Subcutaneous abdominal adipose tissue (tissue), 5 donors: ENCODE measurements around the gene PILRA.

Experiments used
- H3K27ac ChIP-seq: one replicate; pipeline ENCODE4 v1.7.0; 2013; ENCODE audit warnings: low read depth, mild to moderate bottlenecking, inconsistent platforms, low read length, moderate library complexity
- H3K27me3 ChIP-seq, 5 donors: one replicate each; pipeline ENCODE4 v1.7.0; 2013; ENCODE audit warnings: low read length in 5 of 5, inconsistent platforms in 1 of 5; ENCODE audit not compliant: control insufficient read depth in 5 of 5, insufficient read depth in 4 of 5
- H3K36me3 ChIP-seq, 5 donors: one replicate each; pipeline ENCODE4 v1.7.0; 2013; ENCODE audit warnings: low read length in 5 of 5; ENCODE audit not compliant: control insufficient read depth in 5 of 5, insufficient read depth in 5 of 5
- H3K4me1 ChIP-seq, 5 donors: one replicate each; pipeline ENCODE4 v1.7.0; 2013; ENCODE audit warnings: low read length in 5 of 5, mild to moderate bottlenecking in 3 of 5, moderate library complexity in 1 of 5; ENCODE audit not compliant: control insufficient read depth in 5 of 5, insufficient read depth in 5 of 5
- H3K4me3 ChIP-seq, 5 donors: one replicate each; pipeline ENCODE4 v1.7.0; 2013; ENCODE audit warnings: low read length in 5 of 5, low read depth in 1 of 5
- H3K9ac ChIP-seq, 5 donors: one replicate each; pipeline ENCODE4 v1.7.0; 2013; ENCODE audit warnings: low read length in 5 of 5, mild to moderate bottlenecking in 4 of 5, moderate library complexity in 3 of 5
- H3K9me3 ChIP-seq, 5 donors: one replicate each; pipeline ENCODE4 v1.7.0; 2013; ENCODE audit warnings: low read length in 5 of 5; ENCODE audit not compliant: control insufficient read depth in 5 of 5
- donor health status: healthy.
- donor health status: healthy.
- donor health status: healthy.
- donor health status: healthy.
- donor health status: healthy.

The PILRA gene

GRCh38 chr7:100366411-100367250, 6.7 kb upstream of the PILRA start:
- H3K4me1 ChIP-seq: peaks cover 0 to 33% (median 12%) of the 10 kb centered on the region in 5 donors
- no peaks in the 10 kb centered on the region for H3K9me3 ChIP-seq
- H3K27me3 ChIP-seq: no peaks in the 10 kb centered on the region
- no peak overlapping the region for H3K27ac ChIP-seq
- no peak overlapping the region for H3K9ac ChIP-seq
- no peak overlapping the region for H3K4me3 ChIP-seq
- peaks cover 17 to 39% (median 32%) of the 10 kb centered on the region in 5 donors for H3K36me3 ChIP-seq

GRCh38 chr7:100367251-100367620, 6.1 kb upstream of the PILRA start:
- no peaks in the 10 kb centered on the region for H3K9me3 ChIP-seq
- H3K27ac ChIP-seq: no peak overlapping the region
- H3K27me3 ChIP-seq: no peaks in the 10 kb centered on the region
- no peak overlapping the region for H3K4me3 ChIP-seq
- H3K9ac ChIP-seq: no peak overlapping the region
- H3K36me3 ChIP-seq: peaks cover 13 to 32% (median 26%) of the 10 kb centered on the region in 5 donors
- H3K4me1 ChIP-seq: peaks cover 0 to 38% (median 18%) of the 10 kb centered on the region in 5 donors

- Histone ChIP-seq H3K27ac (no peak overlapping the region), H3K4me3 (no peak overlapping the region), H3K9ac (no peak overlapping the region), H3K36me3 (peaks cover 12 to 25% (median 19%) of the 10 kb centered on the region in 5 donors), H3K9me3 (no peaks in the 10 kb centered on the region), H3K4me1 (peaks cover 0 to 46% (median 25%) of the 10 kb centered on the region in 5 donors), H3K27me3 (no peaks in the 10 kb centered on the region)
These were observed 5.3 kb upstream of the PILRA start for GRCh38 chr7:100367676-100368613.

GRCh38 chr7:100369105-100369504, 4.2 kb upstream of the PILRA start:
- H3K4me3 ChIP-seq: no peak overlapping the region
- H3K27ac ChIP-seq: no peak overlapping the region
- H3K9ac ChIP-seq: no peak overlapping the region
- H3K36me3 ChIP-seq: peaks cover 6 to 17% (median 13%) of the 10 kb centered on the region in 5 donors
- peaks cover 0 to 55% (median 31%) of the 10 kb centered on the region in 5 donors for H3K4me1 ChIP-seq
- H3K9me3 ChIP-seq: no peaks in the 10 kb centered on the region
- no peaks in the 10 kb centered on the region for H3K27me3 ChIP-seq

GRCh38 chr7:100370303-100370702, 3.0 kb upstream of the PILRA start:
- no peak overlapping the region for H3K27ac ChIP-seq
- no peaks in the 10 kb centered on the region for H3K9me3 ChIP-seq
- H3K27me3 ChIP-seq: no peaks in the 10 kb centered on the region
- peak overlapping the region in 2 of 5 donors; percentile 23 to 31 for H3K9ac ChIP-seq
- H3K36me3 ChIP-seq: peaks cover 0 to 16% (median 10%) of the 10 kb centered on the region in 5 donors
- peaks cover 0 to 63% (median 31%) of the 10 kb centered on the region in 5 donors for H3K4me1 ChIP-seq
- H3K4me3 ChIP-seq: no peak overlapping the region

- peaks cover 0 to 61% (median 31%) of the 10 kb centered on the region in 5 donors for H3K4me1 ChIP-seq
- no peak overlapping the region for H3K4me3 ChIP-seq
- H3K9ac ChIP-seq: no peak overlapping the region
- no peak overlapping the region for H3K27ac ChIP-seq
- H3K36me3 ChIP-seq: peaks cover 0 to 16% (median 10%) of the 10 kb centered on the region in 5 donors
- no peaks in the 10 kb centered on the region for H3K9me3 ChIP-seq
- no peaks in the 10 kb centered on the region for H3K27me3 ChIP-seq
These were observed 2.5 kb upstream of the PILRA start for GRCh38 chr7:100370746-100371145.

GRCh38 chr7:100371561-100372171, 1.6 kb upstream of the PILRA start:
- Histone ChIP-seq H3K27me3 (no peaks in the 10 kb centered on the region), H3K9me3 (no peaks in the 10 kb centered on the region), H3K4me1 (peaks cover 0 to 61% (median 31%) of the 10 kb centered on the region in 5 donors), H3K36me3 (peaks cover 0 to 16% (median 10%) of the 10 kb centered on the region in 5 donors), H3K9ac (no peak overlapping the region), H3K4me3 (no peak overlapping the region), H3K27ac (no peak overlapping the region)

DNA sequence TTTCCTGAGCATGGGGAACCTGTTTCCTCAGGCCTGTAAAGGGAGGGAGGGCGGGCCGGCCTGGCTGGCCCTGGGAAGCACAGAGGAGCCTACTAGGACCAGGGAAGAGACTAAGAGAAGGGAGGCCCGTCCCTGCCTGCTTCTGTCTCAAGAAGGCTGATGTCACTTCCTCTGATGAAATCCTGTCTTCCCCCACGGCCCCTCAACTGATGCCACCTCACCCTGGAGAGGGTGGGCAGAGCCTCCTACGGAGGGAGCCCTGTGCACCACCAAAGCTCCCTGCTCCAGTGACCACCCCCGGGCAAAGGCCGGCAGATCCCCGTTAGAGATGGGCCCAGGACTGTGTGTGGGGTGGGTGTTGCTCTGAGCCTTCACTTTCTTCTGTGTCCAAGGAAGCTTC, 1.0 kb upstream of the PILRA start:
- Histone ChIP-seq H3K4me1 (peaks cover 0 to 59% (median 31%) of the 10 kb centered on the region in 5 donors), H3K4me3 (no peak overlapping the region)

DNA sequence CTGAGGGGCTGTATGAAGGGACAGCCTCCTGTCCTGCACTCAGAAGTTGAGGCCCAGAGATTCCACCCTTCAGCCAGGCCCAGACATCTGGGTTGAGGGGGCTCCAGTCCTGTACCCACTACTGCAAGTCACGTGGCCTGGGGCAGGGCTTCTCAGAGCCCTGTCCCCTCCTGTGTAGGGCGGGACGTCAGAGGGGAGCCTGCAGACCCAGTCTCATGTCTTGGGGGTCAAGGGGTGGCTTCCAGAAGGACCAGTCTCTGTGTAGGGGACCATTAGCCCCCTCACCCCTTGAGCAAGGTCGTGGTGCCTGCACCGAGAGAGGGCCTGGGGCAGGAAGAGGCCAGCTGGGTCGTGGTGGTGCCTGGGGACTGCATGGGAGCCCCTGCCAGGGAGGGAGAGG, 593 bp upstream of the PILRA start:
- no peaks in the 10 kb centered on the region for H3K27me3 ChIP-seq
- H3K27ac ChIP-seq: no peak overlapping the region
- peak overlapping the region in 2 of 5 donors; percentile 33 to 47 for H3K9ac ChIP-seq
- H3K4me3 ChIP-seq: peak overlapping the region in 1 of 5 donors; percentile 49
- no peaks in the 10 kb centered on the region for H3K9me3 ChIP-seq
- peaks cover 0 to 9% (median 4%) of the 10 kb centered on the region in 5 donors for H3K36me3 ChIP-seq
- peaks cover 0 to 58% (median 31%) of the 10 kb centered on the region in 5 donors for H3K4me1 ChIP-seq

More for the DNA sequence above, 1.0 kb upstream of the PILRA start:
- Histone ChIP-seq H3K27ac (no peak overlapping the region), H3K9me3 (no peaks in the 10 kb centered on the region), H3K9ac (peak overlapping the region in 2 of 5 donors; percentile 33 to 47), H3K27me3 (no peaks in the 10 kb centered on the region), H3K36me3 (peaks cover 0 to 14% (median 9%) of the 10 kb centered on the region in 5 donors)
